Duodenal mucosa (tissue), 2 donors: ENCODE measurements around the gene PCSK5.
"Not testable (repeated sequence)": the region's sequence is repeated elsewhere in the genome, so short reads cannot be mapped to it uniquely, and the experiment has no call there.

Source experiments
- H3K27ac ChIP-seq: one replicate; pipeline ENCODE4 v1.7.0; 2013; ENCODE audit warnings: low read depth, low read length
- H3K27me3 ChIP-seq, 2 donors: one replicate each; pipeline ENCODE4 v1.7.0; 2013; ENCODE audit warnings: low read length in 2 of 2, control low read depth in 1 of 2; ENCODE audit not compliant: insufficient read depth in 2 of 2, control insufficient read depth in 1 of 2
- H3K36me3 ChIP-seq, 2 donors: one replicate each; pipeline ENCODE4 v1.7.0; 2013; ENCODE audit warnings: low read length in 2 of 2, control low read depth in 1 of 2; ENCODE audit not compliant: insufficient read depth in 2 of 2, control insufficient read depth in 1 of 2
- H3K4me1 ChIP-seq, 2 donors: one replicate each; pipeline ENCODE4 v1.7.0; 2013; ENCODE audit warnings: low read length in 2 of 2, control low read depth in 1 of 2; ENCODE audit not compliant: insufficient read depth in 2 of 2, control insufficient read depth in 1 of 2
- H3K4me3 ChIP-seq, 2 donors: one replicate each; pipeline ENCODE4 v1.7.0; 2013; ENCODE audit warnings: low read length in 2 of 2, low read depth in 1 of 2
- H3K9ac ChIP-seq, 2 donors: one replicate each; pipeline ENCODE4 v1.7.0; 2013; ENCODE audit warnings: low read length in 2 of 2, low read depth in 1 of 2
- H3K9me3 ChIP-seq, 2 donors: one replicate each; pipeline ENCODE4 v1.7.0; 2013; ENCODE audit warnings: low read length in 2 of 2, control low read depth in 1 of 2; ENCODE audit not compliant: control insufficient read depth in 1 of 2

Gene PCSK5

GRCh38 chr9:76292246-76292645 is 401.8 kb downstream of the PCSK5 start:
- Histone ChIP-seq H3K9me3 (no peaks in the 10 kb centered on the region), H3K27me3 (no peaks in the 10 kb centered on the region), H3K4me1 (peaks cover 0 to 8% of the 10 kb centered on the region in 2 donors), H3K36me3 (peaks cover 0 to 20% of the 10 kb centered on the region in 2 donors), H3K9ac (no peak overlapping the region), H3K4me3 (no peak overlapping the region), H3K27ac (no peak overlapping the region)

- no peak overlapping the region for H3K9ac ChIP-seq
- no peaks in the 10 kb centered on the region for H3K27me3 ChIP-seq
- H3K4me3 ChIP-seq = no peak overlapping the region
- H3K4me1 ChIP-seq = peaks cover 0 to 9% of the 10 kb centered on the region in 2 donors
- no peaks in the 10 kb centered on the region for H3K9me3 ChIP-seq
- peaks cover 0 to 24% of the 10 kb centered on the region in 2 donors for H3K36me3 ChIP-seq
- no peak overlapping the region for H3K27ac ChIP-seq
Observed at GRCh38 chr9:76292658-76293057, 402.2 kb downstream of the PCSK5 start.

DNA sequence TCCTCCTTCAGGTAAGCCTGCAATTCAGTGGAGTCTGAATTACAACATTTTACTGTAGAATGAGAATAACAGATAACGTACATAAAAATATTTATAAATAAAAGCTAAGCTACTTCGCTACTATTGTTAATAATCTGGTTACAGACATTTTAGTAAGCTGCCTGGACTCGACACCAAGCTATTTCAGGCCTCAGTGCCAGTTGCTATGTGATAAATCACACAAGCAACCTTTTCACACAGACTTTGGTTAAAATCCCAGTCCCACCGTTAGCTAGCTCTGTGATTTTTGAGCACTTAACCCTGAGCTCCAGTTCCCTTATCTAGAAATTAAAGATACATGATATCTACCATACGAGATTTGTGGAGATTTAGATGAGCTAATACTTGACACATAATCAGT is 403.8 kb downstream of the PCSK5 start:
- H3K9ac ChIP-seq = no peak overlapping the region

GRCh38 chr9:76296561-76297310 is 406.3 kb downstream of the PCSK5 start:
- Histone ChIP-seq H3K4me1 (peaks cover 0 to 9% of the 10 kb centered on the region in 2 donors), H3K9ac (no peak overlapping the region), H3K27ac (no peak overlapping the region), H3K4me3 (no peak overlapping the region), H3K27me3 (no peaks in the 10 kb centered on the region), H3K36me3 (peaks cover 0 to 43% of the 10 kb centered on the region in 2 donors), H3K9me3 (no peaks in the 10 kb centered on the region)

More for the DNA sequence above, 403.8 kb downstream of the PCSK5 start:
- H3K4me3 ChIP-seq = no peak overlapping the region
- H3K27me3 ChIP-seq = no peaks in the 10 kb centered on the region
- H3K4me1 ChIP-seq = peaks cover 0 to 9% of the 10 kb centered on the region in 2 donors
- peaks cover 0 to 35% of the 10 kb centered on the region in 2 donors for H3K36me3 ChIP-seq
- H3K27ac ChIP-seq = no peak overlapping the region
- no peaks in the 10 kb centered on the region for H3K9me3 ChIP-seq

- Histone ChIP-seq H3K9me3 (no peaks in the 10 kb centered on the region), H3K4me3 (no peak overlapping the region)
Observed at GRCh38 chr9:76297721-76298239, 407.3 kb downstream of the PCSK5 start.

DNA sequence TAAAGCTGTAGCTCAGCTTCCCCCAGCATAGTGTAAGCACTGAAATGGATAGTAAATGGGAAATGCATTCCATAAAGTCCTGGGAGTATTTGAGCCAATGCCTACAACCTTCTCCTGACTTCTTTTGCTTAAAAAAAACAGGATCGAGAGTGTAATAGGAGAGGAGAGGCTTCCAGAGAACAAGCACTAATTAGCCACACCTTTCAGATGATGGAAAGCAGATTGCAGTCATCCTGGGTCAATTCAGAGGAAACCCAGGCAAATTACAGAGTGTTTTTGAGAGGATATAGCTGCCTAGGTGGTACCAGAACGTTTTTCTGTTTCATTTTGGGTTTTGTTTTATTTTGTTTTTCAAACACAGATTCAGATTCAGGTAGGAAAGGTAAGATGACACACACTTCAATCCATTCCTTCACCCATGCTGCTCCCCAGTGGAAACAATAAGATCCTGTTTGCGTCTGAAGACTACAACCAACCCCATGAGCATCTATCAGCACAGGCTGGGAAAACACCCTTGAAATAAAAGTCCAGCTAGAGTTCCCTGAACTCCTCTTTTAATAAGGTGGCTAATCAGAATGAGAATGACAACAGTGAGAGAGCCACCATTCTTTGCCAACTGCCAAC is 408.2 kb downstream of the PCSK5 start:
- Histone ChIP-seq H3K4me3 (no peak overlapping the region), H3K27ac (no peak overlapping the region), H3K9me3 (no peaks in the 10 kb centered on the region), H3K36me3 (peaks cover 0 to 33% of the 10 kb centered on the region in 2 donors), H3K27me3 (no peaks in the 10 kb centered on the region), H3K4me1 (peaks cover 0 to 9% of the 10 kb centered on the region in 2 donors), H3K9ac (no peak overlapping the region)

More at GRCh38 chr9:76297721-76298239, 407.3 kb downstream of the PCSK5 start:
- no peak overlapping the region for H3K27ac ChIP-seq
- no peaks in the 10 kb centered on the region for H3K27me3 ChIP-seq
- H3K4me1 ChIP-seq = peaks cover 0 to 9% of the 10 kb centered on the region in 2 donors
- peaks cover 0 to 37% of the 10 kb centered on the region in 2 donors for H3K36me3 ChIP-seq
- no peak overlapping the region for H3K9ac ChIP-seq

GRCh38 chr9:76302543-76302942 is 412.1 kb downstream of the PCSK5 start:
- Histone ChIP-seq H3K9me3 (no peaks in the 10 kb centered on the region), H3K27ac (no peak overlapping the region), H3K9ac (no peak overlapping the region), H3K4me3 (no peak overlapping the region), H3K36me3 (peaks cover 0 to 20% of the 10 kb centered on the region in 2 donors), H3K4me1 (no peaks in the 10 kb centered on the region), H3K27me3 (no peaks in the 10 kb centered on the region)

GRCh38 chr9:76302947-76303550 is 412.6 kb downstream of the PCSK5 start:
- Histone ChIP-seq H3K9me3 (no peaks in the 10 kb centered on the region), H3K27me3 (no peaks in the 10 kb centered on the region), H3K27ac (no peak overlapping the region), H3K4me1 (no peaks in the 10 kb centered on the region), H3K36me3 (peaks cover 0 to 15% of the 10 kb centered on the region in 2 donors), H3K4me3 (no peak overlapping the region), H3K9ac (no peak overlapping the region)

DNA sequence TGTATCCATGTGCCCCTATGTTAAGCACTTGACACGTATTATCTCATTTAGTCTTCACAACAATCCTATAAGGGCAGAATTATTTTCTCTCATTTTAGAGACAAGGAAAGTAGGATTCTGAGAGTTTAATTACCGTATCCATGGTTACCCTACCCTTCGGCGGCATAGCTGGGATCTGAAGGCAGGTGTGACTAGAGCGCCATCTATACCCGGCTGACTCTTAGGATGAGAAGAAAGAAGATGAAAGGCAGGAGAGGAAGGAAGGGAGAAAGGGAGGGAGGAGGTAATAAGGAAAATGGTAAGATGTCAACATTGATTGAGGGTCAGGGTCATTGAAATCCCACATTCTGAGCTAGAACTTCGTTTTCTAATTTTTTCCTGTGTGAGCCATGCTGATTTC is 416.6 kb downstream of the PCSK5 start:
- not testable (repeated sequence) for H3K4me3 ChIP-seq, H3K4me1 ChIP-seq

DNA sequence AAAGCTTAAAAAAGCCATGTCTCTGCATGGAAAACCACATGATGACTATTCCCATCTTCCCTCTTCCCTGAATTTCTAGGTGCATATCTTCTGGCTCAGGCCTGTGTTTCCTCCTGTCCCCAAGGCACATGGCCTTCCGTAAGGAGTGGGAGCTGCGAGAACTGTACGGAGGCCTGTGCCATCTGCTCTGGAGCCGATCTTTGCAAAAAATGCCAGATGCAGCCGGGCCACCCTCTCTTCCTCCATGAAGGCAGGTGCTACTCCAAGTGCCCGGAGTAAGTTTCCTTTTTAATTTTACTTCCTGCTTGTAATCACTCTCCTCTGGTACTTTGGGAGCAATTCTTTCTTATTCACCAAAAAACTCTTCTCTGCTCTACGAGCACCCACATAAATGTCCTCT is 420.1 kb downstream of the PCSK5 start:
- Histone ChIP-seq H3K36me3 (peaks cover 4 to 11% of the 10 kb centered on the region in 2 donors), H3K4me1 (peaks cover 4 to 17% of the 10 kb centered on the region in 2 donors), H3K9me3 (no peaks in the 10 kb centered on the region), H3K27ac (no peak overlapping the region), H3K27me3 (no peaks in the 10 kb centered on the region), H3K9ac (no peak overlapping the region), H3K4me3 (no peak overlapping the region)

More for the DNA sequence above, 416.6 kb downstream of the PCSK5 start:
- H3K27me3 ChIP-seq, H3K27ac ChIP-seq, H3K9ac ChIP-seq, H3K9me3 ChIP-seq: not testable (repeated sequence)
- peaks cover 0 to 11% of the 10 kb centered on the region in 2 donors for H3K36me3 ChIP-seq
